A673 (cell line): ENCODE results near the gene TMEM213. TPM values are rescaled to one million over a fixed set of nuclear protein-coding genes. Genes with fewer than 3 reads are reported as not detected.

Source experiments
- BruUV-seq: library from RNA; stranded (reverse); fragments of 400-500 nt; replicated peaks from 2 replicates; lab custom pipeline; 2021; lab: Mats Ljungman, UMichigan
- CTCF ChIA-PET: fragments of 300-600 bp; sonication (Branson Sonifier 250); formaldehyde crosslinking; loops from one replicate; lab custom pipeline; 2022; ENCODE audit warnings: antibody characterized with exemption; lab: Charles Lee
- POLR2A ChIA-PET: fragments of 300-600 bp; sonication (Branson Sonifier 250); formaldehyde crosslinking; loops from one replicate; lab custom pipeline; 2022; ENCODE audit warnings: antibody characterized with exemption; ENCODE audit not compliant: low non-redundant PET; lab: Charles Lee
- DNase-seq: peaks from one replicate; pipeline ENCODE4 v3.0.0-alpha.2; 2015; ENCODE audit warnings: low spot score
- H3K27ac ChIP-seq: fragments of 200-600 bp; sonication (generic); 2 replicates; pipeline ENCODE4 v1.5.1; 2016; ENCODE audit warnings: mixed run types, low read depth, mild to moderate bottlenecking, mixed read lengths, antibody characterized with exemption, low read length; ENCODE audit not compliant: poor library complexity, severe bottlenecking
- H3K27me3 ChIP-seq: fragments of 200-600 bp; sonication (generic); replicated peaks from 2 replicates; pipeline ENCODE4 v1.6.1; 2017; ENCODE audit warnings: mixed run types, low read depth, mild to moderate bottlenecking, mixed read lengths, antibody characterized with exemption, low read length; ENCODE audit not compliant: insufficient read depth, poor library complexity
- H3K36me3 ChIP-seq: fragments of 200-600 bp; sonication (generic); 2 replicates; pipeline ENCODE4 v1.6.1; 2016; ENCODE audit warnings: mixed run types, mild to moderate bottlenecking, mixed read lengths, antibody characterized with exemption, low read length; ENCODE audit not compliant: insufficient read depth, poor library complexity, severe bottlenecking
- H3K4me1 ChIP-seq: fragments of 200-600 bp; sonication (generic); 2 replicates; pipeline ENCODE4 v1.6.1; 2017; ENCODE audit warnings: mixed run types, mild to moderate bottlenecking, mixed read lengths, antibody characterized with exemption, low read length; ENCODE audit not compliant: insufficient read depth, poor library complexity, severe bottlenecking
- H3K4me3 ChIP-seq: fragments of 200-600 bp; sonication (generic); 2 replicates; pipeline ENCODE4 v1.5.1; 2016; ENCODE audit warnings: low read depth, mixed run types, mild to moderate bottlenecking, mixed read lengths, low read length; ENCODE audit not compliant: poor library complexity, severe bottlenecking
- H3K9me3 ChIP-seq: fragments of 200-600 bp; sonication (generic); 2 replicates; pipeline ENCODE4 v1.6.1; 2016; ENCODE audit warnings: mixed run types, low read depth, mild to moderate bottlenecking, mixed read lengths, antibody characterized with exemption, low read length; ENCODE audit not compliant: poor library complexity, severe bottlenecking
- EZH2 ChIP-seq: fragments of 200-600 bp; sonication (generic); IDR thresholded peaks from 2 replicates; pipeline ENCODE4 v1.6.1; 2017; ENCODE audit warnings: borderline replicate concordance, low read depth, mild to moderate bottlenecking, mixed read lengths, antibody characterized with exemption, low read length; ENCODE audit not compliant: poor library complexity, severe bottlenecking
- intact Hi-C: fragments of 100-400 bp; cut with micrococcal nuclease; formaldehyde crosslinking; loops from one replicate; pipeline ENCODE4 v1.10.0; 2022; ENCODE audit not compliant: unreplicated experiment
- total RNA-seq: library from RNA; stranded (reverse); gene quantifications from 2 replicates; pipeline ENCODE4 v1.2.3, GENCODE V29; 2021
- TF ChIP-seq, protein P1 (sequence below): fragments of 300-800, 200-600 bp; sonication (generic); conservative IDR thresholded peaks from 2 replicates; pipeline ENCODE4 v1.5.1; 2017; ENCODE audit warnings: low read depth, mild to moderate bottlenecking, antibody characterized with exemption, low read length, moderate library complexity, mixed read lengths

Gene TMEM213
- total RNA-seq, 1 experiment from 2014 or later = not detected

DNA sequence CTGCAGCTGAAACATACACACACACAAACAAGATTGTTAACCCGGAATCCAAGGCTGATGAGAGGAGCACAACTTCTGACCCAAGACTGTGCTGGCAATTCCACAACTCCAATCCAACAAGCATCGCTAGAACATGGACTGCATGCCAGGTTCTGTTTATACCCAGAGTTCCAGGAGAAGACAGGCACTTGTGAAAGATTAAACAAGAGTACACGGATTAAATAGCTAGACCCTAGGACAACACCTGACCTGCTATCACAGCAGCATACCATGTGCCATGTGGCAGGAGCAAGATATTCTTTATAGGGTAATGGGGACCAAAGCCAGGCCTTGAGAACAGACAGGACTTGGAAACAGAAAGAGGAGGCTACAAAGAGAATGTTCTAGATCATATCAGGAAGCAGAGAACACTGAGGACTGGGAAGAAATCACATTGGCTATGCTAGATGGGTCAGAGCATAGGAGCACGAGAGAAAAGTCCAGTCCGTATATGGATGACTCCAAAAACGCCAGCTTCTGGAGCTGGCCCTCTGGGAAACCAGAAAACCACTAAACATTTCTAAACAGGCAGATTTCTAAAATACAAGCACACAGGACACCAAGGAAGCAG is 83.9 kb downstream of the TMEM213 start:
- TF ChIP-seq, protein P1, sequence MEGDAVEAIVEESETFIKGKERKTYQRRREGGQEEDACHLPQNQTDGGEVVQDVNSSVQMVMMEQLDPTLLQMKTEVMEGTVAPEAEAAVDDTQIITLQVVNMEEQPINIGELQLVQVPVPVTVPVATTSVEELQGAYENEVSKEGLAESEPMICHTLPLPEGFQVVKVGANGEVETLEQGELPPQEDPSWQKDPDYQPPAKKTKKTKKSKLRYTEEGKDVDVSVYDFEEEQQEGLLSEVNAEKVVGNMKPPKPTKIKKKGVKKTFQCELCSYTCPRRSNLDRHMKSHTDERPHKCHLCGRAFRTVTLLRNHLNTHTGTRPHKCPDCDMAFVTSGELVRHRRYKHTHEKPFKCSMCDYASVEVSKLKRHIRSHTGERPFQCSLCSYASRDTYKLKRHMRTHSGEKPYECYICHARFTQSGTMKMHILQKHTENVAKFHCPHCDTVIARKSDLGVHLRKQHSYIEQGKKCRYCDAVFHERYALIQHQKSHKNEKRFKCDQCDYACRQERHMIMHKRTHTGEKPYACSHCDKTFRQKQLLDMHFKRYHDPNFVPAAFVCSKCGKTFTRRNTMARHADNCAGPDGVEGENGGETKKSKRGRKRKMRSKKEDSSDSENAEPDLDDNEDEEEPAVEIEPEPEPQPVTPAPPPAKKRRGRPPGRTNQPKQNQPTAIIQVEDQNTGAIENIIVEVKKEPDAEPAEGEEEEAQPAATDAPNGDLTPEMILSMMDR = no peak
- TF ChIP-seq EZH2 = no peak
- no TSS peak for BruUV-seq
- POLR2A ChIA-PET = interaction anchor here (0.5 kb wide), 1 partner anchor 62 kb away, joined by 3 read pairs; no protein-coding TSS in a partner anchor
- CTCF ChIA-PET = no interaction called here
- H3K4me1 ChIP-seq = no peaks in the 10 kb centered on the region
- H3K4me3 ChIP-seq = no peak overlapping the region
- no peak overlapping the region for H3K27ac ChIP-seq
- no peak for DNase-seq
- H3K36me3 ChIP-seq = no peaks in the 10 kb centered on the region
- H3K9me3 ChIP-seq = no peaks in the 10 kb centered on the region
- intact Hi-C loops = no loop called here
- H3K27me3 ChIP-seq = no peaks in the 10 kb centered on the region

DNA sequence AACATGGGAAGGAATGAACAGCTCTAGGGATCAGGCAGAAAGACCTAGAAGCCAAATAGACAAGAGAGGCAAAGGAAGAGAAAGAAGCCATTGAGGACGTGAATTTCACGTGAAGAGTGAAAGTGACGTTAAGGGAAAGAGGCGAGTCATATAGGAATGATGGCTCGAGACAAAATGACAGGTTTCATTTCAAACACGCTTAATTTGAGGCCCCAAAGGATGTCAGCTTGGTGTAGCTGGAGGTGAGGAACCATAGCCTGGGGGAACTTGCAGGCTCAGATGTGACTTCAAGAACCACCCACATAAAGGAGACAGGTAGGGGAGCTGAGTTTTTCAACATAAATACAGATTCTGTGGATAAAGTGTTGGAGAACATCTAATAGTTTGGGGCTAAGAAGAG is 84.5 kb downstream of the TMEM213 start:
- TF ChIP-seq, protein P1 = no peak
- TF ChIP-seq EZH2 = no peak
- H3K27me3 ChIP-seq = no peaks in the 10 kb centered on the region
- no TSS peak for BruUV-seq
- H3K27ac ChIP-seq = no peak overlapping the region
- ChIA-PET POLR2A (no interaction called here), CTCF (no interaction called here)
- no peaks in the 10 kb centered on the region for H3K36me3 ChIP-seq
- no peaks in the 10 kb centered on the region for H3K9me3 ChIP-seq
- no peaks in the 10 kb centered on the region for H3K4me1 ChIP-seq
- no peak overlapping the region for H3K4me3 ChIP-seq
- intact Hi-C loops = no loop called here
- no peak for DNase-seq

DNA sequence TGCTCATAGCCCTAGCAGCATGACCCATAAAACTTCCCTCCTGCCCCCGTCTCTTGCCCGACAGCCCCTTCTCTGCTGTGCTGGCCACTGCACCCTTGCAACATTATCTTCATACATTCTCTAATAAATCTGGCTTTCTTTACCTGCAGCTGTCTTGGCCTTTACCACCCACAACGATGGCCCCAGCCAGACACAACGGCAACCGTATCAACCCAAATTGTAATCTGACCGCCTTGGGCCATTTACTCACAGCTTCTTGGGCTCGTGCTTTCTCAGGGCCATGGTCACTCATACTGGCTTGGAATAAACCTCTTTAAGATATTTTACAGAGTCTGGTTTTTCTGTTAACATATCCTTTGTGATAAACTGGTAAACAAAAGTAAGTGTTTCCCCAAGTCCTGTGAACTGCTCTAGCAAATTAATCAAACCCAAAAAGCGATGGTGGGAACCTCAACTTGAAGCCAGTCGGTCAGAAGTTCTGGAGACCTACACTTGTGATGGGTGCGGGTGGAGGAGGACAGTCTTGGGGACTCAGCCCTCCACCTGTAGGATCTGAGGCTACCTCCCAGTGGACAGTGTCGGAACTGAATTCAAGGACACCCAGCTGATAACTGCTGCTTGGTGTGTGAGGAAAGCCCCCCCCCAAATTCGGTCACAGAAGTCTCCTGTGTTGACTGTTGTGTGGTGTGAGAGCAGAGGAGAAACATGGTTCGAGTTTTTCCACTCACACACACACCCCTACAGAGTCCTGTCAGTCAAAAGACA is 87.8 kb downstream of the TMEM213 start:
- no peak for DNase-seq
- TF ChIP-seq EZH2 = no peak
- TF ChIP-seq, protein P1 = no peak
- POLR2A ChIA-PET = no interaction called here
- Histone ChIP-seq H3K4me3 (no peak overlapping the region), H3K27ac (no peak overlapping the region), H3K27me3 (no peaks in the 10 kb centered on the region), H3K9me3 (no peaks in the 10 kb centered on the region), H3K36me3 (no peaks in the 10 kb centered on the region), H3K4me1 (peaks cover 13% of the 10 kb centered on the region)
- intact Hi-C loops = loop anchor here (2.0 to 5.0 kb wide), 2 partner anchors 92 to 189 kb away; no protein-coding TSS in a partner anchor
- CTCF ChIA-PET = interaction anchor here (1.0 to 1.1 kb wide), 3 partner anchors 13 to 131 kb away, joined by 5 to 6 read pairs (median 6); no protein-coding TSS in a partner anchor
- BruUV-seq = no TSS peak
